NCI-H1930 (cell line): ENCODE data around the gene BEGAIN.

Source experiments
- DNase-seq, 2 experiments: peaks; one replicate each; lab custom pipeline; 2025; lab: John Stamatoyannopoulos, UW

BEGAIN gene

GRCh38 chr14:100536721-100537445 is 50.3 kb downstream of the BEGAIN start:
- no peak for DNase-seq

- no peak for DNase-seq
Observed at GRCh38 chr14:100536121-100536510, 51.1 kb downstream of the BEGAIN start.

GRCh38 chr14:100535287-100536120 is 51.7 kb downstream of the BEGAIN start:
- no peak for DNase-seq

- DNase-seq, result no peak
Observed at GRCh38 chr14:100534528-100535286, 52.5 kb downstream of the BEGAIN start.

- no peak for DNase-seq
Observed at GRCh38 chr14:100533656-100534485, 53.3 kb downstream of the BEGAIN start.

GRCh38 chr14:100532906-100533655 is 54.1 kb downstream of the BEGAIN start:
- DNase-seq, result no peak

- no peak for DNase-seq
Observed at GRCh38 chr14:100532154-100532861, 54.9 kb downstream of the BEGAIN start.

- DNase-seq, result no peak
Observed at GRCh38 chr14:100531152-100532121, 55.8 kb downstream of the BEGAIN start.

GRCh38 chr14:100530270-100531072 is 56.7 kb downstream of the BEGAIN start:
- no peak for DNase-seq

- no peak for DNase-seq
Observed at GRCh38 chr14:100529561-100530031, 57.6 kb downstream of the BEGAIN start.

- no peak for DNase-seq
Observed at GRCh38 chr14:100528962-100529560, 58.2 kb downstream of the BEGAIN start.

- DNase-seq, result no peak
Observed at GRCh38 chr14:100526632-100527031, 60.6 kb downstream of the BEGAIN start.

- no peak for DNase-seq
Observed at GRCh38 chr14:100526057-100526456, 61.2 kb downstream of the BEGAIN start.

GRCh38 chr14:100525615-100526014 is 61.6 kb downstream of the BEGAIN start:
- no peak for DNase-seq

- DNase-seq, result no peak
Observed at GRCh38 chr14:100524933-100525243, 62.3 kb downstream of the BEGAIN start.

GRCh38 chr14:100524233-100524932 is 62.8 kb downstream of the BEGAIN start:
- DNase-seq, result no peak

- no peak for DNase-seq
Observed at GRCh38 chr14:100523843-100524169, 63.4 kb downstream of the BEGAIN start.
